HepG2 (cell line): ENCODE measurements around the gene SYT8. TPM values are rescaled to one million over a fixed set of nuclear protein-coding genes. Genes with fewer than 3 reads are reported as not detected.
A peak's percentile ranks its signal among the peaks of the same experiment; 100 is the strongest.

ENCODE experiments used
- AHR ChIP-seq: IDR thresholded peaks from 2 replicates; pipeline ENCODE4 v1.6.1; 2018; ENCODE audit warnings: missing genetic modification reagents, missing compliant biosample characterization
- CREBL2 ChIP-seq: sonication (generic); formaldehyde crosslinking; IDR thresholded peaks from 2 replicates; pipeline ENCODE4 v1.8.1; 2023; ENCODE audit warnings: missing genetic modification reagents, mild to moderate bottlenecking, borderline replicate concordance
- GATA4 ChIP-seq: sonication (generic); IDR thresholded peaks from 2 replicates; pipeline ENCODE4 v1.6.1; 2016; ENCODE audit warnings: antibody characterized with exemption, low read depth, borderline replicate concordance
- HES4 ChIP-seq: sonication (generic); formaldehyde crosslinking; IDR thresholded peaks from 2 replicates; pipeline ENCODE4 v1.9.0; 2021; ENCODE audit warnings: mild to moderate bottlenecking, missing genetic modification reagents, borderline replicate concordance
- HNRNPLL ChIP-seq: fragments of 200-400 bp; formaldehyde crosslinking; IDR thresholded peaks from 2 replicates; pipeline ENCODE4 v1.6.1; 2017; ENCODE audit warnings: mild to moderate bottlenecking, low read depth, low read length; ENCODE audit not compliant: poor library complexity, severe bottlenecking
- KIAA2018 ChIP-seq: sonication (generic); formaldehyde crosslinking; IDR thresholded peaks from 2 replicates; pipeline ENCODE4 v1.5.0; 2020; ENCODE audit warnings: mild to moderate bottlenecking, missing genetic modification reagents, borderline replicate concordance
- REXO4 ChIP-seq: sonication (generic); formaldehyde crosslinking; IDR thresholded peaks from 2 replicates; pipeline ENCODE4 v1.8.0; 2022; ENCODE audit warnings: missing genetic modification reagents, mild to moderate bottlenecking, borderline replicate concordance
- SIX1 ChIP-seq: sonication (generic); formaldehyde crosslinking; IDR thresholded peaks from 2 replicates; pipeline ENCODE4 v1.4.0; 2020; ENCODE audit warnings: missing genetic modification reagents, borderline replicate concordance
- SOX5 ChIP-seq: IDR thresholded peaks from 2 replicates; pipeline ENCODE4 v1.6.1; 2016; ENCODE audit warnings: borderline replicate concordance
- TBX3 ChIP-seq: fragments of 450-650 bp; IDR thresholded peaks from 2 replicates; pipeline ENCODE4 v1.6.1; 2017; ENCODE audit warnings: antibody characterized with exemption, mild to moderate bottlenecking, inconsistent platforms, borderline replicate concordance
- YEATS2 ChIP-seq: sonication (generic); formaldehyde crosslinking; IDR thresholded peaks from 2 replicates; pipeline ENCODE4 v1.4.0; 2020; ENCODE audit warnings: missing genetic modification reagents, borderline replicate concordance
- ZBTB33 ChIP-seq: sonication (generic); formaldehyde crosslinking; IDR thresholded peaks from 2 replicates; pipeline ENCODE4 v1.4.0; 2020; ENCODE audit warnings: missing genetic modification reagents
- ZNF569 ChIP-seq: sonication (generic); formaldehyde crosslinking; IDR thresholded peaks from 2 replicates; pipeline ENCODE4 v1.5.0; 2020; ENCODE audit warnings: mild to moderate bottlenecking, missing genetic modification reagents, moderate library complexity, borderline replicate concordance
- ZZZ3 ChIP-seq: sonication (generic); formaldehyde crosslinking; IDR thresholded peaks from 2 replicates; pipeline ENCODE4 v1.4.0; 2020; ENCODE audit warnings: missing genetic modification reagents, mild to moderate bottlenecking, borderline replicate concordance
- polyA plus RNA-seq, 8 experiments: library from polyadenylated mRNA; depleted of rRNA in 3 of 8; stranded (reverse) in 7 of 8; unstranded in 1 of 8; fragments of >200 nt; fragmentation: Illumina TruSeq in 4 of 8; extraction: Trizol in 4 of 8; gene quantifications; 2 replicates each; pipeline versions ENCODE4 v1.2.1 to v1.2.3, GENCODE V29; 2011 to 2016; ENCODE audit warnings: low read depth in 4 of 8, missing spikeins in 1 of 8, mixed read lengths in 1 of 8; ENCODE audit not compliant: insufficient read depth in 1 of 8
- total RNA-seq, 5 experiments: library from RNA; depleted of rRNA; stranded (reverse); fragments of >200 nt; fragmentation: Illumina TruSeq; extraction: Trizol; gene quantifications; 2 replicates each; pipeline ENCODE4 v1.2.3, GENCODE V29; 2016; ENCODE audit warnings: low read depth in 1 of 5
- TF ChIP-seq, protein P1 (sequence below): IDR thresholded peaks from 2 replicates; pipeline ENCODE4 v1.6.1; 2018; ENCODE audit warnings: missing genetic modification reagents, mild to moderate bottlenecking, missing compliant biosample characterization
- TF ChIP-seq, protein P2 (sequence below): sonication (generic); formaldehyde crosslinking; IDR thresholded peaks from 2 replicates; pipeline ENCODE4 v1.5.0; 2020; ENCODE audit warnings: missing genetic modification reagents

SYT8 gene
- total and polyA plus RNA-seq, 2 of the 13 experiments (the other 11 are each of a cell fraction or from before 2014, with no cell fraction given) = 0.60 to 2.3 TPM

DNA sequence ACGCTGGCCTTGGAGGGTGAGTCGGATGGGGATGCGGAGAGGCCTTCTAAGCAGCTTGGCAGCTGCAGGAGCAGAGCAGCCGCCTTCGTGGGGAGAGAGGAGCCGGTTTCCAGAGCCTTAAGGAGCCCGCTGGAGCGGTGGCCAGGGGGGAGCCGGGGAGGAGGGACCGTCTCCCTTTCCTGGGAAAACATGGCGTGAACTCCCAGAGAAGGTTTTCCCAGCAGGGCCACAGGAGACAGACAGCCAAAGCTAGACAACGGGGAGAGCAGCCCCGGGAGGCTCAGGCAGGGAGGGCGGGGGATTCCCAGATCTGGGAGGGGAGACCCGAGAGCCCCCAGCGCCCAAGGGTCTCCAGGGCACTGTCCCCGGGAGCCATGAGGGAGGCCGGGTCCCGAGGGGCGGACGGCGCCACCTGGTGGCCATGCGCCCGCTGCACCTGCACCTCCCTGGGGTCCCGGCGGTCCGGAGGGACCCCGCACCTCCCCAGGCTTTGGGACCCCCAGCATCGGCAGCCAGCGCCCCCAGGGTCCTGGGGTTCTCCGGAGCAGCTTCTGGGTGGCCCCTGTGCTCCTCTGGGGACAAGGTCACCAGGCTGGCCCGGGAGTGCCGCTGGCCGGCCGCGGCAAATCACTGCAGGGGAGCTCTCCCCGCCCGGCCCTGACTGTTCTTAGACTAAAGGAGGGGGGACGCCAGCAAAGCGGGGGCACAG lies 2.4 kb upstream of the SYT8 start (continued):
- no peak for TF ChIP-seq GATA4
- TF ChIP-seq CREBL2 = no peak
- TF ChIP-seq ZBTB33 (CRISPR knock-in tag) = peak; percentile 65; the same call in 1 of the 2 replicates
- TF ChIP-seq SIX1 = no peak
- TF ChIP-seq KIAA2018 (CRISPR knock-in tag) = no peak
- TF ChIP-seq HES4 (CRISPR knock-in tag) = no peak
- no peak for TF ChIP-seq SOX5
- no peak for TF ChIP-seq REXO4 (CRISPR knock-in tag)
- TF ChIP-seq TBX3 = no peak
- TF ChIP-seq AHR (CRISPR knock-in tag) = no peak
- no peak for TF ChIP-seq ZNF569 (CRISPR knock-in tag)
- TF ChIP-seq, protein P1, sequence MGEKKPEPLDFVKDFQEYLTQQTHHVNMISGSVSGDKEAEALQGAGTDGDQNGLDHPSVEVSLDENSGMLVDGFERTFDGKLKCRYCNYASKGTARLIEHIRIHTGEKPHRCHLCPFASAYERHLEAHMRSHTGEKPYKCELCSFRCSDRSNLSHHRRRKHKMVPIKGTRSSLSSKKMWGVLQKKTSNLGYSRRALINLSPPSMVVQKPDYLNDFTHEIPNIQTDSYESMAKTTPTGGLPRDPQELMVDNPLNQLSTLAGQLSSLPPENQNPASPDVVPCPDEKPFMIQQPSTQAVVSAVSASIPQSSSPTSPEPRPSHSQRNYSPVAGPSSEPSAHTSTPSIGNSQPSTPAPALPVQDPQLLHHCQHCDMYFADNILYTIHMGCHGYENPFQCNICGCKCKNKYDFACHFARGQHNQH (CRISPR knock-in tag) = peak; percentile 29; the same call in 1 of the 2 replicates
- 0 out of 2 replicates have a peak, but pooled peaks have one; percentile 28 for TF ChIP-seq YEATS2
- TF ChIP-seq ZZZ3 (CRISPR knock-in tag) = no peak
- peak; percentile 18 for TF ChIP-seq HNRNPLL
- TF ChIP-seq, protein P2, sequence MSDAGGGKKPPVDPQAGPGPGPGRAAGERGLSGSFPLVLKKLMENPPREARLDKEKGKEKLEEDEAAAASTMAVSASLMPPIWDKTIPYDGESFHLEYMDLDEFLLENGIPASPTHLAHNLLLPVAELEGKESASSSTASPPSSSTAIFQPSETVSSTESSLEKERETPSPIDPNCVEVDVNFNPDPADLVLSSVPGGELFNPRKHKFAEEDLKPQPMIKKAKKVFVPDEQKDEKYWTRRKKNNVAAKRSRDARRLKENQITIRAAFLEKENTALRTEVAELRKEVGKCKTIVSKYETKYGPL = no peak
